IPS-18a (cell line): ENCODE measurements around the gene LZTS3.
"Not testable (repeated sequence)": the region's sequence is repeated elsewhere in the genome, so short reads cannot be mapped to it uniquely, and the experiment has no call there.

Source experiments
- H3K27ac ChIP-seq: one replicate; pipeline ENCODE4 v1.5.1; 2013; ENCODE audit warnings: low read length
- H3K27me3 ChIP-seq: one replicate; pipeline ENCODE4 v1.6.1; 2013; ENCODE audit warnings: mild to moderate bottlenecking, low read length; ENCODE audit not compliant: control insufficient read depth, insufficient read depth
- H3K36me3 ChIP-seq: one replicate; pipeline ENCODE4 v1.6.1; 2013; ENCODE audit warnings: low read depth, low read length; ENCODE audit not compliant: control insufficient read depth
- H3K4me1 ChIP-seq: one replicate; pipeline ENCODE4 v1.6.1; 2013; ENCODE audit warnings: low read depth, low read length; ENCODE audit not compliant: control insufficient read depth
- H3K4me3 ChIP-seq: one replicate; pipeline ENCODE4 v1.5.1; 2013; ENCODE audit warnings: low read length
- H3K9ac ChIP-seq: one replicate; pipeline ENCODE4 v1.6.1; 2013; ENCODE audit warnings: mild to moderate bottlenecking, low read length, moderate library complexity
- H3K9me3 ChIP-seq: one replicate; pipeline ENCODE4 v1.6.1; 2013; ENCODE audit warnings: low read depth, low read length; ENCODE audit not compliant: control insufficient read depth

LZTS3 gene

GRCh38 chr20:3124773-3125560 is 48.4 kb downstream of the LZTS3 start:
- H3K9me3 ChIP-seq: not testable (repeated sequence)

DNA sequence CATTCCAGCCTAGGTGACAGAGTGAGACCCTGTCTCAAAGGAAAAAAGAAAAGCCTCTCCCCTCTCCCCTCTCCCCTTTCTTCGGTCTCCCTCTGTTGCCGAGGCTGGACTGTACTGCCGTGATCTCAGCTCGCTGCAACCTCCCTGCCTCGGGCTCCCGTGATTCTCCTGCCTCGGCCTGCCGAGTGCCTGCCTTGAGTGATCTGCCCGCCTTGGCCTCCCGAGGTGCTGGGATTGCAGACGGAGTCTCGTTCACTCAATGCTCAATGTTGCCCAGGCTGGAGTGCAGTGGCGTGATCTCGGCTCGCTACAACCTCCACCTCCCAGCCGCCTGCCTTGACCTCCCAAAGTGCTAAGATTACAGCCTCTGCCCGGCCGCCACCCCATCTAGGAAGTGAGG is 49.2 kb downstream of the LZTS3 start:
- not testable (repeated sequence) for H3K9ac ChIP-seq, H3K4me3 ChIP-seq, H3K27ac ChIP-seq, H3K36me3 ChIP-seq, H3K27me3 ChIP-seq, H3K9me3 ChIP-seq, H3K4me1 ChIP-seq

More at GRCh38 chr20:3124773-3125560, 48.4 kb downstream of the LZTS3 start:
- H3K27ac ChIP-seq, H3K4me1 ChIP-seq, H3K9ac ChIP-seq, H3K4me3 ChIP-seq, H3K27me3 ChIP-seq, H3K36me3 ChIP-seq: not testable (repeated sequence)

- H3K9ac ChIP-seq: no peak overlapping the region
- H3K27me3 ChIP-seq: no peaks in the 10 kb centered on the region
- peaks cover 4% of the 10 kb centered on the region for H3K9me3 ChIP-seq
- H3K4me3 ChIP-seq: no peak overlapping the region
- H3K27ac ChIP-seq: no peak overlapping the region
- peaks cover 8% of the 10 kb centered on the region for H3K36me3 ChIP-seq
- no peaks in the 10 kb centered on the region for H3K4me1 ChIP-seq
These were observed 49.8 kb downstream of the LZTS3 start for GRCh38 chr20:3123542-3123941.

- Histone ChIP-seq H3K27ac (no peak overlapping the region), H3K27me3 (no peaks in the 10 kb centered on the region), H3K4me3 (no peak overlapping the region), H3K9ac (no peak overlapping the region), H3K4me1 (no peaks in the 10 kb centered on the region), H3K36me3 (peaks cover 8% of the 10 kb centered on the region), H3K9me3 (peaks cover 4% of the 10 kb centered on the region)
These were observed 51.3 kb downstream of the LZTS3 start for GRCh38 chr20:3121955-3122610.

- no peaks in the 10 kb centered on the region for H3K4me1 ChIP-seq
- H3K9me3 ChIP-seq: peaks cover 4% of the 10 kb centered on the region
- H3K4me3 ChIP-seq: no peak overlapping the region
- H3K27me3 ChIP-seq: no peaks in the 10 kb centered on the region
- H3K9ac ChIP-seq: no peak overlapping the region
- H3K27ac ChIP-seq: no peak overlapping the region
- H3K36me3 ChIP-seq: peaks cover 8% of the 10 kb centered on the region
These were observed 52.0 kb downstream of the LZTS3 start for GRCh38 chr20:3121271-3121911.

- H3K27ac ChIP-seq: no peak overlapping the region
- no peak overlapping the region for H3K9ac ChIP-seq
These were observed 54.3 kb downstream of the LZTS3 start for GRCh38 chr20:3119044-3119443.

GRCh38 chr20:3117839-3118379 is 55.4 kb downstream of the LZTS3 start:
- not testable (repeated sequence) for H3K4me3 ChIP-seq, H3K9me3 ChIP-seq

More at GRCh38 chr20:3119044-3119443, 54.3 kb downstream of the LZTS3 start:
- Histone ChIP-seq H3K9me3 (peaks cover 4% of the 10 kb centered on the region), H3K27me3 (no peaks in the 10 kb centered on the region), H3K36me3 (peaks cover 8% of the 10 kb centered on the region), H3K4me3 (no peak overlapping the region), H3K4me1 (no peaks in the 10 kb centered on the region)

GRCh38 chr20:3116341-3116740 is 57.0 kb downstream of the LZTS3 start:
- no peaks in the 10 kb centered on the region for H3K27me3 ChIP-seq
- no peak overlapping the region for H3K27ac ChIP-seq
- no peak overlapping the region for H3K9ac ChIP-seq
- H3K4me1 ChIP-seq: no peaks in the 10 kb centered on the region
- H3K36me3 ChIP-seq: no peaks in the 10 kb centered on the region
- H3K9me3 ChIP-seq: no peaks in the 10 kb centered on the region
- H3K4me3 ChIP-seq: no peak overlapping the region

More at GRCh38 chr20:3117839-3118379, 55.4 kb downstream of the LZTS3 start:
- H3K27me3 ChIP-seq, H3K27ac ChIP-seq, H3K4me1 ChIP-seq, H3K9ac ChIP-seq, H3K36me3 ChIP-seq: not testable (repeated sequence)

DNA sequence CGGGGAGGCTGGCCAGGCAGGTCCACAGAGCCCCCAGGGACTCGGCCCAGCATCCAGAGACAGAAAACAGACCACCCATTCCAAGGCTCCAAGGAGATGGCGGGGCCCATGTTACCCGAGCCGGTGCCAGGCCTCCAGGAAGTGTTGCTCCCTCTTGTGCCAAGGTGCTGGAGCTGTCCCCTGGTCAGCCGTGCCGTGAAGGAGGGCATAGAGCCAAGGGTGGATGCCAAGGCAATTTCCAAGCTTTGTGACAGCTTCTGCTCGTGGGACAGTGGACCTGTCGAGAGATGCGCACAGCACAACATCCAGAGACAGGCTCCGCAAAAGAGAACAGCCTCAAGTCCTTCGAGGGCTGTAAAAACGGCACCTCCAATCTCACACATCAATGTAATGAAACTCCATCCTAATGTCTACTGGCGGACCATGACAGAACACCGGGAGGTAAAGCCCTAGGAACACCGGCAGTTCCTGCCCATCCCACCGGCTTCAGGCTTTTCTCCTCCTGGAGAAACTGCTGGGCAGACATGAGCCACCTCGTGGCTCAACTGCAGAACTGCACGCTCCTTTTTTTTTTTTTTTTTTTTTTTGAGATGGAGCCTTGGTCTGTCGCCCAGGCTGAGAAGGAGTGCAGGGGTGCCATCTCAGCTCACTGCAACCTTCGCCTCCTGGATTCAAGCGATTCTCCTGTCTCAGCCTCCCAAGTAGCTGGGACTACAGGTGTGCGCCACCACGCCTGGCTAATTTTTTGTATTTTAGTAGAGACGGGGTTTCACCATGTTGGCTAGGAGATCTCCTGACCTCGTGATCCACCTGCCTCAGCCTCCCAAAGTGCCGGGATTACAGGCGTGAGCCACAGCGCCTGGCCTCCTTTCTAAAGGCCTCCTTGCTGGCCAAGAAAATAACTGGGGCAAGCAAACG is 57.9 kb downstream of the LZTS3 start:
- Histone ChIP-seq H3K4me3 (no peak overlapping the region), H3K4me1 (no peaks in the 10 kb centered on the region), H3K9me3 (no peaks in the 10 kb centered on the region), H3K36me3 (no peaks in the 10 kb centered on the region), H3K27me3 (no peaks in the 10 kb centered on the region), H3K9ac (no peak overlapping the region), H3K27ac (no peak overlapping the region)
